GM13976 (cell line): ENCODE measurements around the gene FAM20C.

Experiments used
- DNase-seq: peaks from one replicate; pipeline ENCODE4 v3.0.0; 2012; ENCODE audit warnings: low spot score
- CTCF ChIP-seq: IDR thresholded peaks from 2 replicates; pipeline ENCODE4 v1.5.1; 2012; ENCODE audit warnings: borderline replicate concordance, mild to moderate bottlenecking; ENCODE audit not compliant: insufficient read depth; ENCODE audit errors: extremely low read depth, missing control alignments, control extremely low read depth
- in situ Hi-C: fragments of 300-500 bp; cut with MboI; formaldehyde crosslinking; loops from one replicate; pipeline ENCODE4 v1.12.0; 2022; ENCODE audit warnings: low sequenced_read_pairs, mixed read lengths, inconsistent platforms; ENCODE audit not compliant: unreplicated experiment

The FAM20C gene

GRCh38 chr7:222716-223041, 30.3 kb downstream of the FAM20C start:
- no peak for DNase-seq
- in situ Hi-C loops: no loop called here
- no peak for TF ChIP-seq CTCF

- no peak for TF ChIP-seq CTCF
- DNase-seq: no peak
- in situ Hi-C loops: no loop called here
These were observed 30.9 kb downstream of the FAM20C start for GRCh38 chr7:223118-223800.

GRCh38 chr7:223861-224260, 31.5 kb downstream of the FAM20C start:
- no peak for TF ChIP-seq CTCF
- in situ Hi-C loops: no loop called here
- no peak for DNase-seq

GRCh38 chr7:226281-226895, 34.0 kb downstream of the FAM20C start:
- TF ChIP-seq CTCF: no peak
- in situ Hi-C loops: no loop called here
- no peak for DNase-seq

- no peak for TF ChIP-seq CTCF
- no peak for DNase-seq
- in situ Hi-C loops: no loop called here
These were observed 35.6 kb downstream of the FAM20C start for GRCh38 chr7:227926-228325.

GRCh38 chr7:228610-229009, 36.2 kb downstream of the FAM20C start:
- no peak for TF ChIP-seq CTCF

More at GRCh38 chr7:228610-229009, 36.2 kb downstream of the FAM20C start:
- in situ Hi-C loops: no loop called here
- DNase-seq: no peak
